GM23248 (cell line): ENCODE results near the gene MGAT5.

Source experiments
- EZH2 ChIP-seq: fragments of 200-600 bp; sonication (generic); IDR thresholded peaks from 2 replicates; pipeline ENCODE4 v1.6.1; 2018; ENCODE audit warnings: antibody characterized with exemption, mild to moderate bottlenecking; ENCODE audit not compliant: insufficient read depth, poor library complexity, severe bottlenecking
- EZH2phosphoT487 ChIP-seq: fragments of 200-600 bp; sonication (generic); IDR thresholded peaks from 2 replicates; pipeline ENCODE4 v1.6.1; 2018; ENCODE audit warnings: antibody characterized with exemption, moderate library complexity, mild to moderate bottlenecking, low read depth; ENCODE audit not compliant: insufficient read depth

GRCh38 chr2:134241911-134242310, 12.0 kb upstream of the MGAT5 start:
- TF ChIP-seq EZH2 (no peak), EZH2phosphoT487 (no peak)
